Keratinocyte (primary cell): ENCODE data around the gene NPAS3. TPM values are rescaled to one million over a fixed set of nuclear protein-coding genes. Genes with fewer than 3 reads are reported as not detected.

Source experiments
- DNase-seq: peaks from one replicate; pipeline ENCODE4 v3.0.0-alpha.2; 2011; ENCODE audit warnings: low read depth, missing footprints, low spot score
- FAIRE-seq: peaks from 2 replicates; lab custom pipeline; 2011; peaks lifted over from hg19 to GRCh38; lab: Jason Lieb, UNC
- H2AFZ ChIP-seq: 2 replicates; pipeline ENCODE4 v1.6.0; 2012; ENCODE audit warnings: low read length, control low read depth, inconsistent platforms; ENCODE audit not compliant: control insufficient read depth
- H3K27ac ChIP-seq: 2 replicates; pipeline ENCODE4 v1.5.1; 2011; ENCODE audit warnings: low read length; ENCODE audit not compliant: control insufficient read depth, insufficient read depth
- H3K27me3 ChIP-seq: 3 replicates; pipeline ENCODE4 v1.6.0; 2011; ENCODE audit warnings: low read length; ENCODE audit not compliant: control insufficient read depth, insufficient read depth; ENCODE audit errors: extremely low read depth
- H3K36me3 ChIP-seq, 2 experiments: 2 replicates in 1 of 2; 3 replicates in 1 of 2; pipeline ENCODE4 v1.5.1; 2011; ENCODE audit warnings: low read length in 2 of 2, mild to moderate bottlenecking in 1 of 2; ENCODE audit not compliant: control insufficient read depth in 2 of 2, insufficient read depth in 2 of 2; ENCODE audit errors: extremely low read depth in 1 of 2
- H3K4me1 ChIP-seq: 3 replicates; pipeline ENCODE4 v1.5.1; 2011; ENCODE audit warnings: low read length; ENCODE audit not compliant: control insufficient read depth, insufficient read depth; ENCODE audit errors: extremely low read depth
- H3K4me2 ChIP-seq: 3 replicates; pipeline ENCODE4 v1.6.0; 2011; ENCODE audit warnings: low read depth, low read length; ENCODE audit not compliant: control insufficient read depth, insufficient read depth; ENCODE audit errors: extremely low read depth
- H3K4me3 ChIP-seq, 3 experiments: fragments of 200-600 bp in 1 of 3; sonication (generic) in 1 of 3; 2 replicates in 2 of 3; 3 replicates in 1 of 3; pipeline ENCODE4 v1.5.1; 2011 to 2016; ENCODE audit warnings: low read length in 3 of 3, mild to moderate bottlenecking in 3 of 3, control low read depth in 2 of 3, inconsistent platforms in 1 of 3, low read depth in 1 of 3, mixed read lengths in 1 of 3, mixed run types in 1 of 3, moderate library complexity in 1 of 3; ENCODE audit not compliant: control insufficient read depth in 2 of 3, insufficient read depth in 2 of 3; ENCODE audit errors: extremely low read depth in 1 of 3
- H3K79me2 ChIP-seq: 2 replicates; pipeline ENCODE4 v1.6.0; 2012; ENCODE audit warnings: low read length; ENCODE audit not compliant: control insufficient read depth, insufficient read depth
- H3K9ac ChIP-seq: 3 replicates; pipeline ENCODE4 v1.6.0; 2011; ENCODE audit warnings: low read length; ENCODE audit not compliant: control insufficient read depth, insufficient read depth; ENCODE audit errors: extremely low read depth
- H3K9me1 ChIP-seq: 3 replicates; pipeline ENCODE4 v1.6.0; 2011; ENCODE audit warnings: low read length; ENCODE audit not compliant: control insufficient read depth, insufficient read depth; ENCODE audit errors: extremely low read depth
- H3K9me3 ChIP-seq: 2 replicates; pipeline ENCODE4 v1.5.1; 2012; ENCODE audit warnings: low read depth, low read length; ENCODE audit not compliant: control insufficient read depth
- H4K20me1 ChIP-seq: 3 replicates; pipeline ENCODE4 v1.6.0; 2011; ENCODE audit warnings: low read length; ENCODE audit not compliant: control insufficient read depth, insufficient read depth; ENCODE audit errors: extremely low read depth
- CTCF ChIP-seq, 3 experiments: IDR thresholded peaks in 1 of 3; conservative IDR thresholded peaks in 1 of 3; optimal IDR thresholded peaks in 1 of 3; 2 replicates in 2 of 3; 3 replicates in 1 of 3; pipeline versions ENCODE3 to v1.5.1; 2011; ENCODE audit warnings: low read length in 3 of 3, mild to moderate bottlenecking in 3 of 3, moderate library complexity in 2 of 3, control low read depth in 1 of 3, inconsistent platforms in 1 of 3; ENCODE audit not compliant: insufficient read depth in 2 of 3; ENCODE audit errors: extremely low read depth in 1 of 3
- EZH2 ChIP-seq: IDR thresholded peaks from one replicate; pipeline ENCODE4 v1.6.1; 2012; ENCODE audit warnings: inconsistent platforms, mild to moderate bottlenecking, low read length, moderate library complexity
- dilution Hi-C: fragments of 300-500 bp; cut with MboI; formaldehyde crosslinking; loops from one replicate; pipeline ENCODE4 v1.7.0; 2020; ENCODE audit warnings: low sequenced_read_pairs; ENCODE audit not compliant: extremely low pct_ligation_motif_present
- polyA plus RNA-seq, 5 experiments: library from polyadenylated mRNA; depleted of rRNA in 3 of 5; stranded (reverse) in 3 of 5; stranded (forward) in 1 of 5; unstranded in 1 of 5; fragments of >200 nt; gene quantifications; 1 replicate in 1 of 5; 2 replicates in 3 of 5; 3 replicates in 1 of 5; pipeline versions ENCODE4 v1.2.1 to v1.2.3, GENCODE V29; 2011 to 2012; ENCODE audit warnings: missing spikeins in 2 of 5, low read depth in 1 of 5, low replicate concordance in 1 of 5

NPAS3 gene
- polyA plus RNA-seq, 1 donor (not counting 4 experiments of a cell fraction or from before 2014, with no cell fraction given), result 0.07 TPM

GRCh38 chr14:33194551-33194950 is 255.9 kb downstream of the NPAS3 start:
- Histone ChIP-seq H3K4me1 (no peaks in the 10 kb centered on the region), H3K9me1 (no peaks in the 10 kb centered on the region), H3K9ac (no peak overlapping the region), H3K79me2 (no peaks in the 10 kb centered on the region), H3K36me3 (no peaks in the 10 kb centered on the region), H4K20me1 (no peaks in the 10 kb centered on the region), H3K27ac (no peak overlapping the region), H2AFZ (no peak overlapping the region), H3K4me3 (no peak overlapping the region), H3K9me3 (no peaks in the 10 kb centered on the region), H3K4me2 (no peak overlapping the region), H3K27me3 (no peaks in the 10 kb centered on the region)
- dilution Hi-C loops, result no loop called here
- DNase-seq (no peak), FAIRE-seq (no peak)
- TF ChIP-seq EZH2, result no peak
- TF ChIP-seq CTCF (optimal IDR thresholded peaks at IDR 0.05 in 1 of 3, IDR thresholded peaks at IDR 0.05 in 1 of 3, conservative IDR thresholded peaks at IDR 0.05 in 1 of 3; ENCODE audit: extremely low read depth in 1 of 3, insufficient read depth in 2 of 3, low read length in 3 of 3), result no peak

- Histone ChIP-seq H3K36me3 (no peaks in the 10 kb centered on the region), H3K9me1 (no peaks in the 10 kb centered on the region), H3K27me3 (no peaks in the 10 kb centered on the region), H2AFZ (no peak overlapping the region), H3K9ac (no peak overlapping the region), H3K4me3 (no peak overlapping the region), H3K27ac (no peak overlapping the region), H3K4me2 (no peak overlapping the region), H3K79me2 (no peaks in the 10 kb centered on the region), H4K20me1 (no peaks in the 10 kb centered on the region), H3K4me1 (no peaks in the 10 kb centered on the region), H3K9me3 (no peaks in the 10 kb centered on the region)
- DNase-seq (no peak), FAIRE-seq (no peak)
- no peak for TF ChIP-seq CTCF (optimal IDR thresholded peaks at IDR 0.05 in 1 of 3, IDR thresholded peaks at IDR 0.05 in 1 of 3, conservative IDR thresholded peaks at IDR 0.05 in 1 of 3; ENCODE audit: extremely low read depth in 1 of 3, insufficient read depth in 2 of 3, low read length in 3 of 3)
- no peak for TF ChIP-seq EZH2
- dilution Hi-C loops, result no loop called here
These were observed 260.0 kb downstream of the NPAS3 start for GRCh38 chr14:33198684-33199083.
